Panc1 (cell line): ENCODE measurements around the gene MIA3.

Experiments
- POLR2AphosphoS5 ChIP-seq: IDR thresholded peaks from 2 replicates; pipeline ENCODE4 v1.6.1; 2012; ENCODE audit warnings: mild to moderate bottlenecking, low read depth, low read length, moderate library complexity
- TF ChIP-seq, protein P1 (sequence below): fragments of 450-650 bp; IDR thresholded peaks from 2 replicates; pipeline ENCODE4 v1.5.1; 2017; ENCODE audit warnings: mild to moderate bottlenecking
- TF ChIP-seq, protein P2 (sequence below), 2 experiments: IDR thresholded peaks; 2 replicates each; pipeline ENCODE4 v1.6.1; 2011 to 2012; ENCODE audit warnings: low read depth in 2 of 2, control low read depth in 1 of 2, low read length in 1 of 2, mild to moderate bottlenecking in 1 of 2, moderate library complexity in 1 of 2; ENCODE audit not compliant: insufficient read depth in 1 of 2

DNA sequence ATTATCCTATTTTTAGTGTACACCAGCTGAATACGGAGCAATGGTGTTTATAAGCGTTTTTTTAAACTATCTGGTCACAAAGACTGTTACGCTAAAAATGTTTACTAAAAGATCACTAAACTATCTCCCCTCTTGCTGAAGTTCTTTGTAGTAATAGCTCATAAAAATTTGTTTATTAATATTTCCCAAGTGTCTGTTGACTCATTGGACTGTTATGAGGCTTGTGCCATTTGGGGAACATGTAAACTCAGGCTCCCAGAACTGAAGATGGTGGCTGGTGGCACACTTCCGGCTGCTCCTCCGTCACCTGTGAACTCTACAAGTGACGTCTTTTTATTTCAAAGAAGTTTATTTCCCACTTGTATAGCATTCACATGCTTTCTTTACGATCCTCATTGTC is 48.1 kb downstream of the MIA3 start:
- TF ChIP-seq, protein P1, sequence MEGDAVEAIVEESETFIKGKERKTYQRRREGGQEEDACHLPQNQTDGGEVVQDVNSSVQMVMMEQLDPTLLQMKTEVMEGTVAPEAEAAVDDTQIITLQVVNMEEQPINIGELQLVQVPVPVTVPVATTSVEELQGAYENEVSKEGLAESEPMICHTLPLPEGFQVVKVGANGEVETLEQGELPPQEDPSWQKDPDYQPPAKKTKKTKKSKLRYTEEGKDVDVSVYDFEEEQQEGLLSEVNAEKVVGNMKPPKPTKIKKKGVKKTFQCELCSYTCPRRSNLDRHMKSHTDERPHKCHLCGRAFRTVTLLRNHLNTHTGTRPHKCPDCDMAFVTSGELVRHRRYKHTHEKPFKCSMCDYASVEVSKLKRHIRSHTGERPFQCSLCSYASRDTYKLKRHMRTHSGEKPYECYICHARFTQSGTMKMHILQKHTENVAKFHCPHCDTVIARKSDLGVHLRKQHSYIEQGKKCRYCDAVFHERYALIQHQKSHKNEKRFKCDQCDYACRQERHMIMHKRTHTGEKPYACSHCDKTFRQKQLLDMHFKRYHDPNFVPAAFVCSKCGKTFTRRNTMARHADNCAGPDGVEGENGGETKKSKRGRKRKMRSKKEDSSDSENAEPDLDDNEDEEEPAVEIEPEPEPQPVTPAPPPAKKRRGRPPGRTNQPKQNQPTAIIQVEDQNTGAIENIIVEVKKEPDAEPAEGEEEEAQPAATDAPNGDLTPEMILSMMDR: no peak
- no peak for TF ChIP-seq POLR2AphosphoS5
- TF ChIP-seq, protein P2, sequence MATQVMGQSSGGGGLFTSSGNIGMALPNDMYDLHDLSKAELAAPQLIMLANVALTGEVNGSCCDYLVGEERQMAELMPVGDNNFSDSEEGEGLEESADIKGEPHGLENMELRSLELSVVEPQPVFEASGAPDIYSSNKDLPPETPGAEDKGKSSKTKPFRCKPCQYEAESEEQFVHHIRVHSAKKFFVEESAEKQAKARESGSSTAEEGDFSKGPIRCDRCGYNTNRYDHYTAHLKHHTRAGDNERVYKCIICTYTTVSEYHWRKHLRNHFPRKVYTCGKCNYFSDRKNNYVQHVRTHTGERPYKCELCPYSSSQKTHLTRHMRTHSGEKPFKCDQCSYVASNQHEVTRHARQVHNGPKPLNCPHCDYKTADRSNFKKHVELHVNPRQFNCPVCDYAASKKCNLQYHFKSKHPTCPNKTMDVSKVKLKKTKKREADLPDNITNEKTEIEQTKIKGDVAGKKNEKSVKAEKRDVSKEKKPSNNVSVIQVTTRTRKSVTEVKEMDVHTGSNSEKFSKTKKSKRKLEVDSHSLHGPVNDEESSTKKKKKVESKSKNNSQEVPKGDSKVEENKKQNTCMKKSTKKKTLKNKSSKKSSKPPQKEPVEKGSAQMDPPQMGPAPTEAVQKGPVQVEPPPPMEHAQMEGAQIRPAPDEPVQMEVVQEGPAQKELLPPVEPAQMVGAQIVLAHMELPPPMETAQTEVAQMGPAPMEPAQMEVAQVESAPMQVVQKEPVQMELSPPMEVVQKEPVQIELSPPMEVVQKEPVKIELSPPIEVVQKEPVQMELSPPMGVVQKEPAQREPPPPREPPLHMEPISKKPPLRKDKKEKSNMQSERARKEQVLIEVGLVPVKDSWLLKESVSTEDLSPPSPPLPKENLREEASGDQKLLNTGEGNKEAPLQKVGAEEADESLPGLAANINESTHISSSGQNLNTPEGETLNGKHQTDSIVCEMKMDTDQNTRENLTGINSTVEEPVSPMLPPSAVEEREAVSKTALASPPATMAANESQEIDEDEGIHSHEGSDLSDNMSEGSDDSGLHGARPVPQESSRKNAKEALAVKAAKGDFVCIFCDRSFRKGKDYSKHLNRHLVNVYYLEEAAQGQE (IDR thresholded peaks at IDR 0.05; ENCODE audit: insufficient read depth in 1 of 2, low read depth in 2 of 2, low read length in 1 of 2): no peak
